Thoracic aorta (tissue), 2 donors: ENCODE measurements around the gene BTBD2. TPM values are rescaled to one million over a fixed set of nuclear protein-coding genes. Genes with fewer than 3 reads are reported as not detected.

Experiments used
- ATAC-seq: fragments of 150-250 bp; one replicate; pipeline ENCODE4 v1.8.0; 2017; ENCODE audit warnings: low read depth; ENCODE audit not compliant: insufficient number of reproducible peaks, low FRiP score
- DNase-seq: peaks from one replicate; pipeline ENCODE4 v3.0.0-alpha.2; 2020; ENCODE audit warnings: low spot score
- H3K27ac ChIP-seq, 2 donors: fragments of 200-600 bp; sonication (generic); 1 replicate in 1 of 2; 2 replicates in 1 of 2; pipeline ENCODE4 v1.5.1; 2016; ENCODE audit warnings: mild to moderate bottlenecking in 2 of 2, moderate library complexity in 2 of 2
- H3K27me3 ChIP-seq: fragments of 200-600 bp; sonication (generic); replicated peaks from 2 replicates; pipeline ENCODE4 v1.6.0; 2016; ENCODE audit warnings: mild to moderate bottlenecking; ENCODE audit not compliant: insufficient read depth
- H3K36me3 ChIP-seq: fragments of 200-600 bp; sonication (generic); one replicate; pipeline ENCODE4 v1.5.1; 2016
- H3K4me1 ChIP-seq, 2 donors: fragments of 200-600 bp; sonication (generic); 1 replicate in 1 of 2; 2 replicates in 1 of 2; pipeline versions ENCODE4 v1.5.1 to v1.6.0; 2016; ENCODE audit warnings: low read depth in 2 of 2, mild to moderate bottlenecking in 1 of 2; ENCODE audit not compliant: control insufficient read depth in 1 of 2
- H3K4me3 ChIP-seq: fragments of 200-600 bp; sonication (generic); 2 replicates; pipeline ENCODE4 v1.5.1; 2016; ENCODE audit warnings: mild to moderate bottlenecking
- H3K9me3 ChIP-seq: fragments of 200-600 bp; sonication (generic); 2 replicates; pipeline ENCODE4 v1.5.1; 2016
- total RNA-seq, 2 donors: library from RNA; depleted of rRNA; stranded (reverse); fragments of >200 nt; gene quantifications; one replicate each; pipeline versions ENCODE4 v1.1.0 to v1.2.3, GENCODE V29; 2016
- TF ChIP-seq, protein P1 (sequence below): fragments of 200-600 bp; sonication (generic); IDR thresholded peaks from one replicate; pipeline ENCODE4 v1.5.1; 2019; ENCODE audit warnings: antibody characterized with exemption

The BTBD2 gene
- total RNA-seq, 2 donors from 2014 or later = 43.2 to 107 TPM

DNA sequence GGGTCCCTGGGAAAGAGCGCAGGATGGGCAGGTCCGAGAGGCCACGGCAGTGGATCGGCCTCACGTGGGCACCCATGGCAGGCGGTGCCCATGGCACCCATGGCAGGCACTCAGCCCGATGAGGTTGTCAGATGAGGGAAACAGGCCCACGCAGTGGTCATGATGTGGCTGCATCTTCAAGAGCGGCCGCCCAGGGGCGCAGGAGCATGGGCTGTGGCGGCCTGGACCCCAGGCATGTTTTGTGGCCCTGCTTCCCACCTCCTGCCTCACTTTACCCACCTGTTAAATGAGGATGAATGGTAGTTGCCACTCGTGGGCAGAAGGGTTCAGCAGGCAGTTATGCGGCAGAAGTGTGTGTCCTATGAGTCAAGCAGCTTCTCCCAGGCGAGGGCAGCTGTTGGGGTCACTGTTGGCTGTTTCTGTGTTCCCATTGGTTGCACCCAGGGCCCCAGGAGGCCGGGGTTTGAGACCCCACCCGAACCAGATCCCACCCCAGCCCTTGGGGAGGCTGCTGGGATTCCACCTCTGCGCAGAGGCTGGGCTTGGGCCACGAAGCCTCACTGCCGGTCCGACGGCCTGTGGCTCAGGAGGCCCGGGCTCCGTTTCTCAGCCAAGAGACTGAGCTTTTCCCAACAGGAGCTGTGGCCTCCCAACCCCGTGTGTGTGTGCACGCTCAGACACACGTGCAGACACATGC lies 44.6 kb downstream of the BTBD2 start:
- peaks cover 19% of the 10 kb centered on the region for H3K36me3 ChIP-seq
- TF ChIP-seq, protein P1, sequence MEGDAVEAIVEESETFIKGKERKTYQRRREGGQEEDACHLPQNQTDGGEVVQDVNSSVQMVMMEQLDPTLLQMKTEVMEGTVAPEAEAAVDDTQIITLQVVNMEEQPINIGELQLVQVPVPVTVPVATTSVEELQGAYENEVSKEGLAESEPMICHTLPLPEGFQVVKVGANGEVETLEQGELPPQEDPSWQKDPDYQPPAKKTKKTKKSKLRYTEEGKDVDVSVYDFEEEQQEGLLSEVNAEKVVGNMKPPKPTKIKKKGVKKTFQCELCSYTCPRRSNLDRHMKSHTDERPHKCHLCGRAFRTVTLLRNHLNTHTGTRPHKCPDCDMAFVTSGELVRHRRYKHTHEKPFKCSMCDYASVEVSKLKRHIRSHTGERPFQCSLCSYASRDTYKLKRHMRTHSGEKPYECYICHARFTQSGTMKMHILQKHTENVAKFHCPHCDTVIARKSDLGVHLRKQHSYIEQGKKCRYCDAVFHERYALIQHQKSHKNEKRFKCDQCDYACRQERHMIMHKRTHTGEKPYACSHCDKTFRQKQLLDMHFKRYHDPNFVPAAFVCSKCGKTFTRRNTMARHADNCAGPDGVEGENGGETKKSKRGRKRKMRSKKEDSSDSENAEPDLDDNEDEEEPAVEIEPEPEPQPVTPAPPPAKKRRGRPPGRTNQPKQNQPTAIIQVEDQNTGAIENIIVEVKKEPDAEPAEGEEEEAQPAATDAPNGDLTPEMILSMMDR = no peak
- ATAC-seq (no peak), DNase-seq (no peak)
- no peaks in the 10 kb centered on the region for H3K4me1 ChIP-seq
- no peak overlapping the region for H3K4me3 ChIP-seq
- H3K9me3 ChIP-seq = no peaks in the 10 kb centered on the region
- H3K27me3 ChIP-seq = no peaks in the 10 kb centered on the region
- no peak overlapping the region for H3K27ac ChIP-seq

DNA sequence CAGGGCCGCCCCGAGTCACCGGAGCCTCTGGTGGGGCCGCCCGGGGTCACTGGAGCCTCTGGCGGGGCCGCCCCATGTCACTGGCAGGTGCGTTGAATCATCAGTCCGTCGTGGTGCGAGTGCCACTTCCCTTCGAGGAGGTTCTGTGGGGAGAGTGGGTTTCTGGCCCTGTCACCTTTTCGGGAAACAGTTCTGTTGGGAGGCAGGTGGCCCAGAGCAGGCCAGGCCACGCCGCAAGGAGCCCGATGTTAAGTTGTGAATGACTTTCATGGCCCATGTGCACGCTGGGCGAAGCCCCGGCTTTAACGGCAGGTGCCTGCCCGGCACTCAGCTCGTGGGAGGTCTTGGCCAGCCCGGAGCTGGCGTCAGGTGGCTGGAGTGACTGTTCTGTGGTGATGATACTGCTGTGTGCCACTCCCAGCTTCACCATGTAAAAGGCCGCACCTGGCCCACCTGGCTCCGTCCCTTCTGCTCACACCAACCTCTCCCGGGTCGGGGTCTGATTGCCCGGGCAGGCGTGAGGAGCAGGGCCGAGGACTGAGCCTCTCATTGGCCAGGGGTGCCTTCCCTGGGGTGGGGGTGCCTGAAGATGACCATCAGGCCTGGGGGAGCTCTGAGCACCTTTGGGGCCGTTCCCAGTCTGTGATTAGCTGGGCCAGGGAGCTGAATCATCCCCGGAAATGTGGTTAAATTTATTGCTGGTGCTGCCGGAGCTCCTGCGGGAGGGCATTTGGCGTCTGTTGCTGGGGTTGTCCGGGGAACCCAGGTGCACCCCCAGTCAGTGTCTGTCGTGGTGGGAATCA lies 45.3 kb downstream of the BTBD2 start:
- no peak overlapping the region for H3K4me3 ChIP-seq
- H3K36me3 ChIP-seq = peaks cover 15% of the 10 kb centered on the region
- H3K4me1 ChIP-seq = no peaks in the 10 kb centered on the region
- TF ChIP-seq, protein P1 = no peak
- no peaks in the 10 kb centered on the region for H3K9me3 ChIP-seq
- no peaks in the 10 kb centered on the region for H3K27me3 ChIP-seq
- no peak for DNase-seq
- no peak for ATAC-seq
- H3K27ac ChIP-seq = no peak overlapping the region

DNA sequence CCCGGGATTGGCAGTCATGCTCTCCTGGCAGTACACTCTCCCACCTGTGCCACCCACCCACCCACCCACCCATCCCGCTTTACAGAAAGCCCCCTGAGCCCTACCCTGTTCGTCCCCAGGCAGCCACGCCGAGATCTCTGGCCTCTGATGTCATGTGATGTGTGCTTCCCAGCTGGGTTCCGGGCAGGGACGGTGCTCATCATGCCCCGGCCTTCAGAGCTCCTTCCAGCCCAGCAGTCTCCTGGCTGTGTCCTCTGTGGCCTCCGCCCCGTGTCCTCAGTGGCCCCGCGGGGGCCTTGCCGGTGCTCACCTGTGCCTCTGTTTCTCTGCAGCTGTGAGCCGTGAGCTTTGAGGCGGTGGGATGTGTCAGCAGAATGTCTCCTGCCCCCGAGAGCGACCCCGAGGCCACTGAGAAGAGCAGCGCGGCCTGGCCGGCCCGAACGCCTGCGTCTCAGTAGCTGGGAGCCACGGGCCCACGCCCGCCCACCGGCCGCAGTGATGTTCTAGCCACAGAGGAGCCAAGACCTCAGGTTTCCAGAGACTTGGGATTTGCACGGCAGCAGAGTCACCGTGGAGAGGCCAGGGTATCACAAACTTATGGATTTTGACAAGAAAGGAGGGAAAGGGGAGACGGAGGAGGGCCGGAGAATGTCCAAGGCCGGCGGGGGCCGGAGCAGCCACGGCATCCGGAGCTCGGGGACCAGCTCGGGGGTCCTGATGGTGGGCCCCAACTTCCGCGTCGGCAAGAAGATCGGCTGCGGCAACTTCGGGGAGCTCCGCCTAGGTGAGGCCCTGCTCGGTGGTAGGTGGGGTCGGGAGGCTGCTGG lies 46.1 kb downstream of the BTBD2 start:
- no peaks in the 10 kb centered on the region for H3K9me3 ChIP-seq
- TF ChIP-seq, protein P1 = no peak
- H3K4me1 ChIP-seq = no peaks in the 10 kb centered on the region
- H3K4me3 ChIP-seq = no peak overlapping the region
- H3K36me3 ChIP-seq = peaks cover 15% of the 10 kb centered on the region
- H3K27ac ChIP-seq = no peak overlapping the region
- ATAC-seq = no peak
- DNase-seq = no peak
- H3K27me3 ChIP-seq = no peaks in the 10 kb centered on the region

DNA sequence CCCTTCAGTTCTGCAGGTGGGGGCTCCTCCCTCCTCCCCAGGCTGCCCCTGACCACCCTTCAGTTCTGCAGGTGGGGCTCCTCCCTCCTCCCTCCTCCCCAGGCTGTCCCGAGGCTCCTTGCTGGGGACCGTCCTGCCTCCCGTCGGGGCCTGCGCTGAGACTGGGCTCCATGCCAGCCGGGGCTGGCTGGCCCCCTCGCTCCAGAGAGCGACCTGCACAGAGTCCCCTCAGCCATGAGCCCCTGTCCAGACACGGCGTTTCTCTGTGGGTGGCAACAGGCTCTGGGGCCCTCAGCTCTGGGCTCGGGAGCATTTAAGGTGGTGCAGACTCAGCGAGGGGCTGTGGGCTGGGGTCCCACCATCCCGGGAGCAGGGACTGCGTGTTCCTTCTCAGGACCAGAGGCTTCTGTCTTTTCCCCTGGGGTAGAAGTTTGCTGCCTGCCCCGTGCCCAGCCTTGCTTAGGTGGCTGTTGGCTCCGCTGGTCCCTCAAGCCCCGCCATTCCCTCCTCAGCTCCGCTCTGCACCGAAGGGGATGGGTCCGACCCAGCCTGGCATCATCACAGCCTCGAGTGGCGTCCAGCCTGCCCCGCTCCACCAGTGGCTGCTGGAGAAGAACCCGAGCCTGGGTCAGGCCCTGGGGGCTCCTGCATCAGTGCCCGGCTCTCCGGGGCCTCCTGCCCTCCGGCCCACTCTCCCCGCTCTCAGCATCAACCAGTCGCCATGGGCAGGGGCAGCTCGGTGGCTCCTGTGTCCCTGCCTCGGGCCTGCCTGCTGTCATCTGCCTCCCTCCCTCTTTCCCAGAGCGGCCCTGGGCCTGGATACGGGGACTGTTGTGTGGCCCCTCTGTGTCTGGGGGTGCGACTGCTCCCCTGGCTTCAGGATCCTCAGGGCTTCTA lies 47.0 kb downstream of the BTBD2 start:
- TF ChIP-seq, protein P1 = no peak
- Histone ChIP-seq H3K27ac (no peak overlapping the region), H3K36me3 (peaks cover 15% of the 10 kb centered on the region), H3K4me1 (no peaks in the 10 kb centered on the region), H3K9me3 (no peaks in the 10 kb centered on the region), H3K27me3 (no peaks in the 10 kb centered on the region), H3K4me3 (no peak overlapping the region)
- no peak for DNase-seq
- no peak for ATAC-seq
